Transverse colon (tissue), 4 donors: ENCODE data around the gene TMC6.

Source experiments
- EP300 ChIP-seq: sonication (generic); formaldehyde crosslinking; IDR thresholded peaks from one replicate; pipeline ENCODE4 v1.6.1; 2017; ENCODE audit warnings: antibody characterized with exemption, low read depth
- POLR2A ChIP-seq: fragments of 450-650 bp; IDR thresholded peaks from one replicate; pipeline ENCODE4 v1.6.1; 2016; ENCODE audit warnings: antibody characterized with exemption, mild to moderate bottlenecking, moderate library complexity
- POLR2AphosphoS5 ChIP-seq, 3 donors: sonication (generic); formaldehyde crosslinking; IDR thresholded peaks; one replicate each; pipeline ENCODE4 v1.6.1; 2016; ENCODE audit warnings: antibody characterized with exemption in 3 of 3
- TF ChIP-seq, protein P1 (sequence below), 5 experiments: fragments of 200-600 bp in 3 of 5; fragments of 450-650 bp in 2 of 5; sonication (generic) in 3 of 5; IDR thresholded peaks; 1 replicate in 2 of 5; 2 replicates in 3 of 5; pipeline ENCODE4 v1.5.1; 2016 to 2017; ENCODE audit warnings: antibody characterized with exemption in 5 of 5, inconsistent platforms in 3 of 5, mild to moderate bottlenecking in 2 of 5, moderate library complexity in 1 of 5

GRCh38 chr17:78095035-78095434 lies 33.5 kb downstream of the TMC6 start:
- TF ChIP-seq, protein P1, sequence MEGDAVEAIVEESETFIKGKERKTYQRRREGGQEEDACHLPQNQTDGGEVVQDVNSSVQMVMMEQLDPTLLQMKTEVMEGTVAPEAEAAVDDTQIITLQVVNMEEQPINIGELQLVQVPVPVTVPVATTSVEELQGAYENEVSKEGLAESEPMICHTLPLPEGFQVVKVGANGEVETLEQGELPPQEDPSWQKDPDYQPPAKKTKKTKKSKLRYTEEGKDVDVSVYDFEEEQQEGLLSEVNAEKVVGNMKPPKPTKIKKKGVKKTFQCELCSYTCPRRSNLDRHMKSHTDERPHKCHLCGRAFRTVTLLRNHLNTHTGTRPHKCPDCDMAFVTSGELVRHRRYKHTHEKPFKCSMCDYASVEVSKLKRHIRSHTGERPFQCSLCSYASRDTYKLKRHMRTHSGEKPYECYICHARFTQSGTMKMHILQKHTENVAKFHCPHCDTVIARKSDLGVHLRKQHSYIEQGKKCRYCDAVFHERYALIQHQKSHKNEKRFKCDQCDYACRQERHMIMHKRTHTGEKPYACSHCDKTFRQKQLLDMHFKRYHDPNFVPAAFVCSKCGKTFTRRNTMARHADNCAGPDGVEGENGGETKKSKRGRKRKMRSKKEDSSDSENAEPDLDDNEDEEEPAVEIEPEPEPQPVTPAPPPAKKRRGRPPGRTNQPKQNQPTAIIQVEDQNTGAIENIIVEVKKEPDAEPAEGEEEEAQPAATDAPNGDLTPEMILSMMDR (IDR thresholded peaks at IDR 0.05), result no peak
- no peak for TF ChIP-seq POLR2AphosphoS5 (IDR thresholded peaks at IDR 0.05)
- no peak for TF ChIP-seq POLR2A
- no peak for TF ChIP-seq EP300
